Esophagus muscularis mucosa (tissue), 4 donors: ENCODE data around the gene RBM20. TPM values are rescaled to one million over a fixed set of nuclear protein-coding genes. Genes with fewer than 3 reads are reported as not detected.
"Not testable (repeated sequence)": the region's sequence is repeated elsewhere in the genome, so short reads cannot be mapped to it uniquely, and the experiment has no call there.

Experiments used
- DNase-seq: peaks from one replicate; pipeline ENCODE4 v3.0.0-alpha.2; 2017; ENCODE audit errors: extremely low spot score
- H3K27ac ChIP-seq, 4 donors: fragments of 200-600 bp; sonication (generic); replicated peaks in 1 of 4; 1 replicate in 3 of 4; 2 replicates in 1 of 4; pipeline ENCODE4 v1.5.1; 2016 to 2019; ENCODE audit warnings: mild to moderate bottlenecking in 1 of 4
- H3K27me3 ChIP-seq, 4 donors: fragments of 200-600 bp; sonication (generic); one replicate each; pipeline versions ENCODE4 v1.5.1 to v1.6.0; 2016 to 2019
- H3K36me3 ChIP-seq, 4 donors: fragments of 200-600 bp; sonication (generic); one replicate each; pipeline ENCODE4 v1.5.1; 2016 to 2019
- H3K4me1 ChIP-seq, 4 donors: fragments of 200-600 bp; sonication (generic); one replicate each; pipeline ENCODE4 v1.5.1; 2016 to 2019
- H3K4me3 ChIP-seq, 4 donors: fragments of 200-600 bp; sonication (generic); 1 replicate in 2 of 4; 2 replicates in 2 of 4; pipeline ENCODE4 v1.5.1; 2016 to 2019; ENCODE audit warnings: mild to moderate bottlenecking in 4 of 4, moderate library complexity in 1 of 4
- H3K9me3 ChIP-seq, 4 donors: fragments of 200-600 bp; sonication (generic); 1 replicate in 3 of 4; 2 replicates in 1 of 4; pipeline ENCODE4 v1.5.1; 2016 to 2019
- EP300 ChIP-seq: sonication (generic); formaldehyde crosslinking; IDR thresholded peaks from one replicate; pipeline ENCODE4 v1.6.1; 2017; ENCODE audit warnings: antibody characterized with exemption
- POLR2A ChIP-seq: fragments of 450-650 bp; IDR thresholded peaks from one replicate; pipeline ENCODE4 v1.6.1; 2017; ENCODE audit warnings: antibody characterized with exemption, moderate library complexity, mild to moderate bottlenecking, low read depth
- POLR2AphosphoS5 ChIP-seq, 2 donors: sonication (generic); formaldehyde crosslinking; IDR thresholded peaks; one replicate each; pipeline ENCODE4 v1.6.1; 2017; ENCODE audit warnings: antibody characterized with exemption in 2 of 2
- WGBS: methylation state at CpG from one replicate; pipeline ENCODE4 v1.1.5; 2018; 5-methylcytosine and 5-hydroxymethylcytosine counted together
- intact Hi-C: fragments of 100-400 bp; cut with DNase I; formaldehyde crosslinking; loops from one replicate; pipeline ENCODE4 v1.15.1; 2023
- total RNA-seq, 4 donors: library from RNA; depleted of rRNA; stranded (reverse); fragments of >200 nt; gene quantifications; one replicate each; pipeline versions ENCODE4 v1.1.0 to v1.2.1, GENCODE V29; 2016
- TF ChIP-seq, protein P1 (sequence below), 3 experiments: fragments of 200-600 bp in 2 of 3; fragments of 450-650 bp in 1 of 3; sonication (generic) in 2 of 3; IDR thresholded peaks; one replicate each; pipeline ENCODE4 v1.5.1; 2017 to 2019; ENCODE audit warnings: antibody characterized with exemption in 3 of 3, mild to moderate bottlenecking in 2 of 3, moderate library complexity in 1 of 3

The RBM20 gene
- total RNA-seq, 4 donors from 2014 or later, result 5.3 to 7.7 (median 5.8) TPM

GRCh38 chr10:110609605-110610004, 34.5 kb upstream of the RBM20 start:
- no peak overlapping the region for H3K4me3 ChIP-seq
- H3K9me3 ChIP-seq, result no peaks in the 10 kb centered on the region
- TF ChIP-seq POLR2AphosphoS5 (IDR thresholded peaks at IDR 0.05) (no peak), POLR2A (no peak), EP300 (no peak)
- TF ChIP-seq, protein P1, sequence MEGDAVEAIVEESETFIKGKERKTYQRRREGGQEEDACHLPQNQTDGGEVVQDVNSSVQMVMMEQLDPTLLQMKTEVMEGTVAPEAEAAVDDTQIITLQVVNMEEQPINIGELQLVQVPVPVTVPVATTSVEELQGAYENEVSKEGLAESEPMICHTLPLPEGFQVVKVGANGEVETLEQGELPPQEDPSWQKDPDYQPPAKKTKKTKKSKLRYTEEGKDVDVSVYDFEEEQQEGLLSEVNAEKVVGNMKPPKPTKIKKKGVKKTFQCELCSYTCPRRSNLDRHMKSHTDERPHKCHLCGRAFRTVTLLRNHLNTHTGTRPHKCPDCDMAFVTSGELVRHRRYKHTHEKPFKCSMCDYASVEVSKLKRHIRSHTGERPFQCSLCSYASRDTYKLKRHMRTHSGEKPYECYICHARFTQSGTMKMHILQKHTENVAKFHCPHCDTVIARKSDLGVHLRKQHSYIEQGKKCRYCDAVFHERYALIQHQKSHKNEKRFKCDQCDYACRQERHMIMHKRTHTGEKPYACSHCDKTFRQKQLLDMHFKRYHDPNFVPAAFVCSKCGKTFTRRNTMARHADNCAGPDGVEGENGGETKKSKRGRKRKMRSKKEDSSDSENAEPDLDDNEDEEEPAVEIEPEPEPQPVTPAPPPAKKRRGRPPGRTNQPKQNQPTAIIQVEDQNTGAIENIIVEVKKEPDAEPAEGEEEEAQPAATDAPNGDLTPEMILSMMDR (IDR thresholded peaks at IDR 0.05), result no peak
- no peak for DNase-seq
- H3K27ac ChIP-seq, result no peak overlapping the region
- H3K4me1 ChIP-seq, result peaks cover 0 to 9% (median 2%) of the 10 kb centered on the region in 4 donors
- intact Hi-C loops, result no loop called here
- 49% methylated on average over 2 of the region's 2 CpGs for WGBS
- H3K36me3 ChIP-seq, result peaks cover 14 to 23% (median 16%) of the 10 kb centered on the region in 4 donors
- H3K27me3 ChIP-seq, result no peaks in the 10 kb centered on the region

GRCh38 chr10:110610308-110610774, 33.8 kb upstream of the RBM20 start:
- TF ChIP-seq POLR2AphosphoS5 (IDR thresholded peaks at IDR 0.05) (no peak), POLR2A (no peak), EP300 (no peak)
- TF ChIP-seq, protein P1 (IDR thresholded peaks at IDR 0.05), result peak; percentile 67 to 87 (median 82)
- Histone ChIP-seq H3K4me3 (no peak overlapping the region), H3K27me3 (no peaks in the 10 kb centered on the region), H3K9me3 (no peaks in the 10 kb centered on the region), H3K36me3 (peaks cover 7 to 16% (median 8%) of the 10 kb centered on the region in 4 donors), H3K27ac (no peak overlapping the region), H3K4me1 (peaks cover 0 to 9% (median 2%) of the 10 kb centered on the region in 4 donors)
- intact Hi-C loops, result no loop called here
- WGBS, result 16% methylated on average over 3 of the region's 3 CpGs
- DNase-seq, result no peak

GRCh38 chr10:110610781-110611180, 33.4 kb upstream of the RBM20 start:
- H3K27me3 ChIP-seq, H3K4me3 ChIP-seq, H3K27ac ChIP-seq, intact Hi-C loops, H3K9me3 ChIP-seq, DNase-seq, H3K4me1 ChIP-seq: not testable (repeated sequence)
- WGBS, result 89% methylated on average over 3 of the region's 3 CpGs
- peaks cover 2 to 11% (median 5%) of the 10 kb centered on the region in 4 donors for H3K36me3 ChIP-seq

GRCh38 chr10:110612087-110612486, 32.0 kb upstream of the RBM20 start:
- Histone ChIP-seq H3K27me3 (no peaks in the 10 kb centered on the region), H3K4me3 (no peak overlapping the region), H3K4me1 (peaks cover 0 to 9% (median 2%) of the 10 kb centered on the region in 4 donors), H3K9me3 (no peaks in the 10 kb centered on the region), H3K36me3 (no peaks in the 10 kb centered on the region), H3K27ac (no peak overlapping the region)
- TF ChIP-seq EP300, result no peak
- no peak for TF ChIP-seq POLR2AphosphoS5 (IDR thresholded peaks at IDR 0.05)
- TF ChIP-seq, protein P1 (IDR thresholded peaks at IDR 0.05), result no peak
- TF ChIP-seq POLR2A, result no peak
- intact Hi-C loops, result loop anchor here (2.0 kb wide), 1 partner anchor 67 kb away; no protein-coding TSS in a partner anchor
- DNase-seq, result no peak
- 92% methylated on average over 3 of the region's 3 CpGs for WGBS

DNA sequence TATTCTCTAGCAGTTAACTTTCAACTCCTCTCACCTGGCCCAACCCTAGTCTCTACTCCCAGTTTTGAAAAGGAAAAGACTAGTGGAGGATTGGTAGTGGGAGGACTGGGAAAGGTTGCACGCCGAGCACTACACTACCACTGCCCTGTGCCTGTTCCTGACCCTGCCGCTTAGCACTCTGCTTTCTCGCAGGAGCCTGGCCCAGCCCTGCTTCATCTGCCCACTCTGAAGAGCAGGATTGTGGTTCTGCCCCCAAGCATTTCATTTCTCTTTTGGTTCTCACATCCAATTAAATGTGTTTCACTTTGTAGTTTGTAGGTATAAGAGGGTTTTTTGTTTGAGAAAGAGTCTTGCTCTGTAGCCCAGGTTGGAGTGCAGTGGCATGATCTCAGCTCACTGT, 31.5 kb upstream of the RBM20 start:
- Histone ChIP-seq H3K36me3 (no peaks in the 10 kb centered on the region), H3K27me3 (no peaks in the 10 kb centered on the region), H3K4me3 (no peak overlapping the region), H3K27ac (no peak overlapping the region), H3K9me3 (no peaks in the 10 kb centered on the region), H3K4me1 (peaks cover 0 to 9% (median 2%) of the 10 kb centered on the region in 4 donors)
- DNase-seq, result no peak
- WGBS, result 95% methylated on average over 4 of the region's 4 CpGs
- TF ChIP-seq, protein P1 (IDR thresholded peaks at IDR 0.05), result no peak
- TF ChIP-seq POLR2A (no peak), EP300 (no peak), POLR2AphosphoS5 (IDR thresholded peaks at IDR 0.05) (no peak)
- intact Hi-C loops, result loop anchor here (2.0 kb wide), 1 partner anchor 66 kb away; no protein-coding TSS in a partner anchor
